PC-9 (cell line): ENCODE measurements around the gene LYPLAL1. TPM values are rescaled to one million over a fixed set of nuclear protein-coding genes. Genes with fewer than 3 reads are reported as not detected.

Experiments used
- BruUV-seq: library from RNA; stranded (reverse); fragments of 400-500 nt; replicated peaks from 2 replicates; lab custom pipeline; 2021; lab: Mats Ljungman, UMichigan
- CTCF ChIA-PET: fragments of 300-600 bp; sonication (Branson Sonifier 250); formaldehyde crosslinking; loops from one replicate; lab custom pipeline; 2022; ENCODE audit warnings: antibody characterized with exemption; lab: Charles Lee
- POLR2A ChIA-PET: fragments of 300-600 bp; sonication (Branson Sonifier 250); formaldehyde crosslinking; loops from one replicate; lab custom pipeline; 2022; ENCODE audit warnings: antibody characterized with exemption; ENCODE audit not compliant: unreplicated experiment; lab: Charles Lee
- DNase-seq, 2 experiments: peaks; one replicate each; pipeline versions ENCODE4 v3.0.0 to v3.0.0-alpha.2; 2015 to 2022; ENCODE audit warnings: mixed read lengths in 1 of 2
- H2AFZ ChIP-seq: fragments of 200-600 bp; sonication (generic); 2 replicates; pipeline ENCODE4 v1.8.1; 2017; ENCODE audit warnings: antibody characterized with exemption
- H3F3A ChIP-seq: fragments of 200-600 bp; sonication (generic); 2 replicates; pipeline ENCODE4 v1.8.1; 2017; ENCODE audit warnings: antibody characterized with exemption, mild to moderate bottlenecking, low read depth; ENCODE audit not compliant: insufficient read depth
- H3K27ac ChIP-seq: fragments of 200-600 bp; sonication (generic); 2 replicates; pipeline ENCODE4 v1.6.1; 2016; ENCODE audit warnings: mixed run types
- H3K27me3 ChIP-seq: fragments of 200-600 bp; sonication (generic); 2 replicates; pipeline ENCODE4 v1.6.1; 2016; ENCODE audit warnings: low read depth, mixed run types; ENCODE audit not compliant: insufficient read depth
- H3K36me3 ChIP-seq: fragments of 200-600 bp; sonication (generic); 2 replicates; pipeline ENCODE4 v1.6.1; 2016; ENCODE audit warnings: low read depth, mixed run types
- H3K4me1 ChIP-seq: fragments of 200-600 bp; sonication (generic); replicated peaks from 2 replicates; pipeline ENCODE4 v1.6.1; 2016; ENCODE audit warnings: mixed run types; ENCODE audit not compliant: insufficient read depth
- H3K4me2 ChIP-seq: fragments of 200-600 bp; sonication (generic); 2 replicates; pipeline ENCODE4 v1.6.1; 2017; ENCODE audit warnings: mixed run types
- H3K4me3 ChIP-seq: fragments of 200-600 bp; sonication (generic); 2 replicates; pipeline ENCODE4 v1.6.1; 2016; ENCODE audit warnings: mixed run types
- H3K79me2 ChIP-seq: fragments of 200-600 bp; sonication (generic); 2 replicates; pipeline ENCODE4 v1.6.1; 2017; ENCODE audit warnings: low read depth, mixed run types
- H3K9me2 ChIP-seq: fragments of 200-600 bp; sonication (generic); 2 replicates; pipeline ENCODE4 v1.8.1; 2017; ENCODE audit warnings: mild to moderate bottlenecking; ENCODE audit not compliant: insufficient read depth
- H3K9me3 ChIP-seq: fragments of 200-600 bp; sonication (generic); 2 replicates; pipeline ENCODE4 v1.8.1; 2016; ENCODE audit warnings: low read depth; ENCODE audit not compliant: insufficient read depth
- H4K20me1 ChIP-seq: fragments of 200-600 bp; sonication (generic); 2 replicates; pipeline ENCODE4 v1.8.1; 2017; ENCODE audit not compliant: insufficient read depth
- EZH2 ChIP-seq: fragments of 200-600 bp; sonication (generic); IDR thresholded peaks from 2 replicates; pipeline ENCODE4 v1.8.0; 2017; ENCODE audit warnings: antibody characterized with exemption, low read depth
- intact Hi-C: fragments of 100-400 bp; cut with micrococcal nuclease; formaldehyde crosslinking; loops from one replicate; pipeline ENCODE4 v1.10.0; 2022; ENCODE audit not compliant: unreplicated experiment
- total RNA-seq: library from RNA; stranded (reverse); gene quantifications from 2 replicates; pipeline ENCODE4 v1.2.3, GENCODE V29; 2021
- TF ChIP-seq, protein P1 (sequence below): fragments of 200-600 bp; sonication (generic); conservative IDR thresholded peaks from 2 replicates; pipeline ENCODE4 v1.6.1; 2017; ENCODE audit warnings: mixed run types, antibody characterized with exemption, mild to moderate bottlenecking, moderate library complexity

The LYPLAL1 gene
- total RNA-seq, 1 experiment from 2014 or later, result 57.0 TPM

DNA sequence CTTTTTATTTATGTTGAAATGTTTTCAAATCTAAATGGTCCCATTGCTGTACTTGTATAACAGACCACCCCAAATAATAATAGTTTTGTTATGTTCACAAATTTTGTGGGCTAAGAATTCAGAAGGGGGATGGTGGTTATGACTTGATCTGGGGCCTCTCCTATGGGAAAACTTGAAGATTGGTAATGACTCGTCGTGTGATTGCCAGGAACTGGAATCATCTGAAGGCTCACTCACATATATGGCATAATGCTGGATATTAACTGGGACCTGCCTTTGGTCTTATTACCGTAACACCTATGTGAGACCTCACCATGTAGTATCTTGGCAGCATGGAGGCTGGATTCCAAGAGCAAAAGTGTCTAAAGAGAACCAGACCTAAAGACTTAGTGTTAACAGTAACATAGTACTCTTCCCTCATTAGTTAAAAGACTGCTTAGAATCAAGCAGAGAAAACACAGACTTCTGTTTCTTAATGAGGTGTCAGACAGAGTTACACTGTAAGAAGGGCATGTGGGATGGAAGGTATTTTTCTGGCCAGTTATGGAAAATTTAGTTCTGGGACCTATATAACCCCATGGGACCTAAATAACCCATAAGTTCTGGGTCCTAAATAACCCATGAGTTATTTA lies 11.9 kb downstream of the LYPLAL1 start:
- Histone ChIP-seq H3F3A (no peaks in the 10 kb centered on the region), H3K9me2 (no peaks in the 10 kb centered on the region), H3K79me2 (peaks cover 13% of the 10 kb centered on the region), H4K20me1 (no peaks in the 10 kb centered on the region; the same call in 1 of the 2 replicates), H3K36me3 (peaks cover 10% of the 10 kb centered on the region; the same call in 1 of the 2 replicates), H3K27me3 (no peaks in the 10 kb centered on the region), H3K27ac (no peak overlapping the region), H2AFZ (no peak overlapping the region), H3K4me3 (no peak overlapping the region), H3K4me2 (no peak overlapping the region), H3K4me1 (no peaks in the 10 kb centered on the region), H3K9me3 (no peaks in the 10 kb centered on the region)
- CTCF ChIA-PET, result no interaction called here
- BruUV-seq, result no TSS peak
- intact Hi-C loops, result no loop called here
- DNase-seq, result no peak
- POLR2A ChIA-PET, result no interaction called here
- TF ChIP-seq, protein P1, sequence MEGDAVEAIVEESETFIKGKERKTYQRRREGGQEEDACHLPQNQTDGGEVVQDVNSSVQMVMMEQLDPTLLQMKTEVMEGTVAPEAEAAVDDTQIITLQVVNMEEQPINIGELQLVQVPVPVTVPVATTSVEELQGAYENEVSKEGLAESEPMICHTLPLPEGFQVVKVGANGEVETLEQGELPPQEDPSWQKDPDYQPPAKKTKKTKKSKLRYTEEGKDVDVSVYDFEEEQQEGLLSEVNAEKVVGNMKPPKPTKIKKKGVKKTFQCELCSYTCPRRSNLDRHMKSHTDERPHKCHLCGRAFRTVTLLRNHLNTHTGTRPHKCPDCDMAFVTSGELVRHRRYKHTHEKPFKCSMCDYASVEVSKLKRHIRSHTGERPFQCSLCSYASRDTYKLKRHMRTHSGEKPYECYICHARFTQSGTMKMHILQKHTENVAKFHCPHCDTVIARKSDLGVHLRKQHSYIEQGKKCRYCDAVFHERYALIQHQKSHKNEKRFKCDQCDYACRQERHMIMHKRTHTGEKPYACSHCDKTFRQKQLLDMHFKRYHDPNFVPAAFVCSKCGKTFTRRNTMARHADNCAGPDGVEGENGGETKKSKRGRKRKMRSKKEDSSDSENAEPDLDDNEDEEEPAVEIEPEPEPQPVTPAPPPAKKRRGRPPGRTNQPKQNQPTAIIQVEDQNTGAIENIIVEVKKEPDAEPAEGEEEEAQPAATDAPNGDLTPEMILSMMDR, result no peak

- Histone ChIP-seq H3K27ac (no peak overlapping the region), H3K4me2 (no peak overlapping the region), H3K36me3 (0 out of 2 replicates have a peak, but pooled peaks cover 4% of the 10 kb centered on the region), H4K20me1 (no peaks in the 10 kb centered on the region; the same call in 1 of the 2 replicates), H3K4me1 (no peaks in the 10 kb centered on the region), H3F3A (no peaks in the 10 kb centered on the region), H2AFZ (no peak overlapping the region), H3K27me3 (no peaks in the 10 kb centered on the region), H3K4me3 (no peak overlapping the region), H3K79me2 (peaks cover 13% of the 10 kb centered on the region; the same call in 1 of the 2 replicates), H3K9me3 (no peaks in the 10 kb centered on the region), H3K9me2 (no peaks in the 10 kb centered on the region)
- POLR2A ChIA-PET, result no interaction called here
- DNase-seq, result no peak
- no TSS peak for BruUV-seq
- intact Hi-C loops, result no loop called here
- TF ChIP-seq EZH2, result no peak
- CTCF ChIA-PET, result no interaction called here
These were observed 14.7 kb downstream of the LYPLAL1 start for GRCh38 chr1:219188331-219188803.

DNA sequence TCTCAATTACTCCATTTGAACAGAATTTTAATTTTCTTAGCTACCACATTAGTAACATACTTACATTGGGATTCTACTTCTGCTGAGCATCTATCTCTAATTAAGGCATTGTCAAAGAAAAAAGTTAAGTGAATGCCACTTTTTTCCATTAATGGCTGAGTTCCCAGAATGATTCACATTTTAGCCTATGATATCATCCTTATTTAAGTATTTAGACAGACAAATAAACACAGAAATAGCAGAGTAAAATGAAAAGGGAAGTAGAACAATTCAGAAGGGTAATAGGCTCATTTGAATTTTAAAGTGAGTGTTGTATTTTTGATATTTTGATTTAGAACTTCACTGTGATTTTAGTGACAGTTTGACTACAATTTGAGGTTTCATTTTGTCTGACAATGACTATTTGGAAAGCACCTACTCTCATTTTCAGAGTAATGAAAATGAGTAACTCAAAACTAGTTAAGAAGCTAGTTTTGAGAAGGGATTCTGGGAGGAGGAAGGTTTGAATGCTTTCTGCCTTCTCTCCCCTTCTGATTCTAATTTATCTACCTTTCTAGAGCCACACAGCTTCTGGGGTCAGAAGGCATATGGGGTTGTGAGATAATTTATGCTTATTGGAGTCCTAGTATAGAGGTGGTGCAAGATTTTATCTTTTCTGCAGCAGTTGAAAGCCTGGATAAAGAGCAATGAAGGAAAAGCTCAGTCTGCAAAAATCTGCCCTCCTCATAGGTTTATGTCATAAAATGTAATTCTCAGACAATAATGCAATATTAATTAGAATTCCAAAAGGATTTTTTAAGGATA lies 15.5 kb downstream of the LYPLAL1 start:
- intact Hi-C loops, result no loop called here
- TF ChIP-seq EZH2, result no peak
- TF ChIP-seq, protein P1, result no peak
- 0 out of 2 replicates have a peak, but pooled peaks cover 11% of the 10 kb centered on the region for H3K36me3 ChIP-seq
- no peaks in the 10 kb centered on the region for H3K9me2 ChIP-seq
- H3K9me3 ChIP-seq, result no peaks in the 10 kb centered on the region
- peaks cover 13% of the 10 kb centered on the region; the same call in 1 of the 2 replicates for H3K79me2 ChIP-seq
- no TSS peak for BruUV-seq
- CTCF ChIA-PET, result no interaction called here
- H3F3A ChIP-seq, result no peaks in the 10 kb centered on the region
- no peaks in the 10 kb centered on the region for H3K27me3 ChIP-seq
- H3K4me3 ChIP-seq, result no peak overlapping the region
- H3K27ac ChIP-seq, result no peak overlapping the region
- H3K4me2 ChIP-seq, result no peak overlapping the region
- no peaks in the 10 kb centered on the region; the same call in 1 of the 2 replicates for H4K20me1 ChIP-seq
- no peak for DNase-seq
- POLR2A ChIA-PET, result interaction anchor here (0.6 kb wide), 1 partner anchor 229 kb away, joined by 4 read pairs; no protein-coding TSS in a partner anchor
- H3K4me1 ChIP-seq, result no peaks in the 10 kb centered on the region
- H2AFZ ChIP-seq, result no peak overlapping the region
